ENCODE data around the gene CSTF2T. TPM values are rescaled to one million over a fixed set of nuclear protein-coding genes. Genes with fewer than 3 reads are reported as not detected.

CSTF2T gene
- total and polyA plus RNA-seq, 2 of the 13 experiments (the other 11 are each of a cell fraction or from before 2014, with no cell fraction given) = 1.4 to 7.2 TPM

DNA sequence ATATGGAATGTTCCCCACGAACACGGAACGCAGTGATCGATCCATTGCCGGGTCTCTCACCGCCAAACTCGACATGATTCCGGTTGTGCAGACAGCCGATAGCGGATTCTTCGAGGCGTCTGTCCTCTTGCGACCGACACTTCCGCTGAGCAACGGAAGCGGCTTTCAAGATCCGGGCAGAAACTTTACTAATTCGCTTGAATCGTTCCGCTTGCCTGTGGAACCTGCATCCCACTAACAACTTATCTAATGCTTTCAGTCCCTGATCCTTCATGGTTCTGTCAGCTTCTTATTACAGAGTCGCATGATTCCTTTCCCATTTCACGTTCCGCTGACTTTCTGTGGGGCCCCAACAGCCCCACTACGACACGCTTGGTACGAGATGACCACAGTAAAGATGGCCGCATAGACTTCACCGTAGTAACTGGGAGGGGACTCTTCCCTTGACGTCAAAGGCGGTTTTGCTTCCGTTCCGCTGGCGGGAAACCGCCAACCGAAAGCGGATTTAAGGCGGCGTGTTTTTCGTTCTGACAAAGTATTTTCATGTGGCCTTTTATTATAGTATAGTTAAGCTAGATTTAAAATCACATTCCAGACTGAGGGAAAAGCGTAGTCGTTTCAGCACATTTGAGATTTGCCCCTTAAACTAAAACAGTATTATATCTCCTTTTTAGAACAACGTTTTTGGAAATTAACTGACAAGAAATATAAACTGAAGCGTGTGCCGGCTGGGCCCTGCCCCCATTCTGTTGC, at the start of gene CSTF2T (continued):
- TF ChIP-seq, protein P1, sequence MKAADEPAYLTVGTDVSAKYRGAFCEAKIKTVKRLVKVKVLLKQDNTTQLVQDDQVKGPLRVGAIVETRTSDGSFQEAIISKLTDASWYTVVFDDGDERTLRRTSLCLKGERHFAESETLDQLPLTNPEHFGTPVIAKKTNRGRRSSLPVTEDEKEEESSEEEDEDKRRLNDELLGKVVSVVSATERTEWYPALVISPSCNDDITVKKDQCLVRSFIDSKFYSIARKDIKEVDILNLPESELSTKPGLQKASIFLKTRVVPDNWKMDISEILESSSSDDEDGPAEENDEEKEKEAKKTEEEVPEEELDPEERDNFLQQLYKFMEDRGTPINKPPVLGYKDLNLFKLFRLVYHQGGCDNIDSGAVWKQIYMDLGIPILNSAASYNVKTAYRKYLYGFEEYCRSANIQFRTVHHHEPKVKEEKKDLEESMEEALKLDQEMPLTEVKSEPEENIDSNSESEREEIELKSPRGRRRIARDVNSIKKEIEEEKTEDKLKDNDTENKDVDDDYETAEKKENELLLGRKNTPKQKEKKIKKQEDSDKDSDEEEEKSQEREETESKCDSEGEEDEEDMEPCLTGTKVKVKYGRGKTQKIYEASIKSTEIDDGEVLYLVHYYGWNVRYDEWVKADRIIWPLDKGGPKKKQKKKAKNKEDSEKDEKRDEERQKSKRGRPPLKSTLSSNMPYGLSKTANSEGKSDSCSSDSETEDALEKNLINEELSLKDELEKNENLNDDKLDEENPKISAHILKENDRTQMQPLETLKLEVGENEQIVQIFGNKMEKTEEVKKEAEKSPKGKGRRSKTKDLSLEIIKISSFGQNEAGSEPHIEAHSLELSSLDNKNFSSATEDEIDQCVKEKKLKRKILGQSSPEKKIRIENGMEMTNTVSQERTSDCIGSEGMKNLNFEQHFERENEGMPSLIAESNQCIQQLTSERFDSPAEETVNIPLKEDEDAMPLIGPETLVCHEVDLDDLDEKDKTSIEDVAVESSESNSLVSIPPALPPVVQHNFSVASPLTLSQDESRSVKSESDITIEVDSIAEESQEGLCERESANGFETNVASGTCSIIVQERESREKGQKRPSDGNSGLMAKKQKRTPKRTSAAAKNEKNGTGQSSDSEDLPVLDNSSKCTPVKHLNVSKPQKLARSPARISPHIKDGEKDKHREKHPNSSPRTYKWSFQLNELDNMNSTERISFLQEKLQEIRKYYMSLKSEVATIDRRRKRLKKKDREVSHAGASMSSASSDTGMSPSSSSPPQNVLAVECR (CRISPR knock-in tag; IDR thresholded peaks at IDR 0.05; ENCODE audit: borderline replicate concordance) = peak; percentile 30; the same call in 1 of the 2 replicates
- TF ChIP-seq ATAD3A (CRISPR knock-in tag; IDR thresholded peaks at IDR 0.05) (no peak), ZNF713 (CRISPR knock-in tag; IDR thresholded peaks at IDR 0.05) (no peak), ZNF33A (CRISPR knock-in tag; IDR thresholded peaks at IDR 0.05; ENCODE audit: borderline replicate concordance) (no peak), RARG (CRISPR knock-in tag; IDR thresholded peaks at IDR 0.05; ENCODE audit: low read depth) (no peak)
- TF ChIP-seq, protein P2, sequence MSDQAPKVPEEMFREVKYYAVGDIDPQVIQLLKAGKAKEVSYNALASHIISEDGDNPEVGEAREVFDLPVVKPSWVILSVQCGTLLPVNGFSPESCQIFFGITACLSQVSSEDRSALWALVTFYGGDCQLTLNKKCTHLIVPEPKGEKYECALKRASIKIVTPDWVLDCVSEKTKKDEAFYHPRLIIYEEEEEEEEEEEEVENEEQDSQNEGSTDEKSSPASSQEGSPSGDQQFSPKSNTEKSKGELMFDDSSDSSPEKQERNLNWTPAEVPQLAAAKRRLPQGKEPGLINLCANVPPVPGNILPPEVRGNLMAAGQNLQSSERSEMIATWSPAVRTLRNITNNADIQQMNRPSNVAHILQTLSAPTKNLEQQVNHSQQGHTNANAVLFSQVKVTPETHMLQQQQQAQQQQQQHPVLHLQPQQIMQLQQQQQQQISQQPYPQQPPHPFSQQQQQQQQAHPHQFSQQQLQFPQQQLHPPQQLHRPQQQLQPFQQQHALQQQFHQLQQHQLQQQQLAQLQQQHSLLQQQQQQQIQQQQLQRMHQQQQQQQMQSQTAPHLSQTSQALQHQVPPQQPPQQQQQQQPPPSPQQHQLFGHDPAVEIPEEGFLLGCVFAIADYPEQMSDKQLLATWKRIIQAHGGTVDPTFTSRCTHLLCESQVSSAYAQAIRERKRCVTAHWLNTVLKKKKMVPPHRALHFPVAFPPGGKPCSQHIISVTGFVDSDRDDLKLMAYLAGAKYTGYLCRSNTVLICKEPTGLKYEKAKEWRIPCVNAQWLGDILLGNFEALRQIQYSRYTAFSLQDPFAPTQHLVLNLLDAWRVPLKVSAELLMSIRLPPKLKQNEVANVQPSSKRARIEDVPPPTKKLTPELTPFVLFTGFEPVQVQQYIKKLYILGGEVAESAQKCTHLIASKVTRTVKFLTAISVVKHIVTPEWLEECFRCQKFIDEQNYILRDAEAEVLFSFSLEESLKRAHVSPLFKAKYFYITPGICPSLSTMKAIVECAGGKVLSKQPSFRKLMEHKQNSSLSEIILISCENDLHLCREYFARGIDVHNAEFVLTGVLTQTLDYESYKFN (CRISPR knock-in tag; conservative IDR thresholded peaks at IDR 0.05) = 0 out of 2 replicates have a peak, but pooled peaks have one; percentile 30
- TF ChIP-seq, protein P3, sequence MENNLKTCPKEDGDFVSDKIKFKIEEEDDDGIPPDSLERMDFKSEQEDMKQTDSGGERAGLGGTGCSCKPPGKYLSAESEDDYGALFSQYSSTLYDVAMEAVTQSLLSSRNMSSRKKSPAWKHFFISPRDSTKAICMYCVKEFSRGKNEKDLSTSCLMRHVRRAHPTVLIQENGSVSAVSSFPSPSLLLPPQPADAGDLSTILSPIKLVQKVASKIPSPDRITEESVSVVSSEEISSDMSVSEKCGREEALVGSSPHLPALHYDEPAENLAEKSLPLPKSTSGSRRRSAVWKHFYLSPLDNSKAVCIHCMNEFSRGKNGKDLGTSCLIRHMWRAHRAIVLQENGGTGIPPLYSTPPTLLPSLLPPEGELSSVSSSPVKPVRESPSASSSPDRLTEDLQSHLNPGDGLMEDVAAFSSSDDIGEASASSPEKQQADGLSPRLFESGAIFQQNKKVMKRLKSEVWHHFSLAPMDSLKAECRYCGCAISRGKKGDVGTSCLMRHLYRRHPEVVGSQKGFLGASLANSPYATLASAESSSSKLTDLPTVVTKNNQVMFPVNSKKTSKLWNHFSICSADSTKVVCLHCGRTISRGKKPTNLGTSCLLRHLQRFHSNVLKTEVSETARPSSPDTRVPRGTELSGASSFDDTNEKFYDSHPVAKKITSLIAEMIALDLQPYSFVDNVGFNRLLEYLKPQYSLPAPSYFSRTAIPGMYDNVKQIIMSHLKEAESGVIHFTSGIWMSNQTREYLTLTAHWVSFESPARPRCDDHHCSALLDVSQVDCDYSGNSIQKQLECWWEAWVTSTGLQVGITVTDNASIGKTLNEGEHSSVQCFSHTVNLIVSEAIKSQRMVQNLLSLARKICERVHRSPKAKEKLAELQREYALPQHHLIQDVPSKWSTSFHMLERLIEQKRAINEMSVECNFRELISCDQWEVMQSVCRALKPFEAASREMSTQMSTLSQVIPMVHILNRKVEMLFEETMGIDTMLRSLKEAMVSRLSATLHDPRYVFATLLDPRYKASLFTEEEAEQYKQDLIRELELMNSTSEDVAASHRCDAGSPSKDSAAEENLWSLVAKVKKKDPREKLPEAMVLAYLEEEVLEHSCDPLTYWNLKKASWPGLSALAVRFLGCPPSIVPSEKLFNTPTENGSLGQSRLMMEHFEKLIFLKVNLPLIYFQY (CRISPR knock-in tag; IDR thresholded peaks at IDR 0.05; ENCODE audit: borderline replicate concordance) = no peak
- TF ChIP-seq, protein P4, sequence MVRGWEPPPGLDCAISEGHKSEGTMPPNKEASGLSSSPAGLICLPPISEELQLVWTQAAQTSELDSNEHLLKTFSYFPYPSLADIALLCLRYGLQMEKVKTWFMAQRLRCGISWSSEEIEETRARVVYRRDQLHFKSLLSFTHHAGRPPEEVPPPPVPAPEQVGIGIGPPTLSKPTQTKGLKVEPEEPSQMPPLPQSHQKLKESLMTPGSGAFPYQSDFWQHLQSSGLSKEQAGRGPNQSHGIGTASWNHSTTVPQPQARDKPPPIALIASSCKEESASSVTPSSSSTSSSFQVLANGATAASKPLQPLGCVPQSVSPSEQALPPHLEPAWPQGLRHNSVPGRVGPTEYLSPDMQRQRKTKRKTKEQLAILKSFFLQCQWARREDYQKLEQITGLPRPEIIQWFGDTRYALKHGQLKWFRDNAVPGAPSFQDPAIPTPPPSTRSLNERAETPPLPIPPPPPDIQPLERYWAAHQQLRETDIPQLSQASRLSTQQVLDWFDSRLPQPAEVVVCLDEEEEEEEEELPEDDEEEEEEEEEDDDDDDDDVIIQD (CRISPR knock-in tag; IDR thresholded peaks at IDR 0.05; ENCODE audit: low read depth) = no peak
- TF ChIP-seq, protein P5, sequence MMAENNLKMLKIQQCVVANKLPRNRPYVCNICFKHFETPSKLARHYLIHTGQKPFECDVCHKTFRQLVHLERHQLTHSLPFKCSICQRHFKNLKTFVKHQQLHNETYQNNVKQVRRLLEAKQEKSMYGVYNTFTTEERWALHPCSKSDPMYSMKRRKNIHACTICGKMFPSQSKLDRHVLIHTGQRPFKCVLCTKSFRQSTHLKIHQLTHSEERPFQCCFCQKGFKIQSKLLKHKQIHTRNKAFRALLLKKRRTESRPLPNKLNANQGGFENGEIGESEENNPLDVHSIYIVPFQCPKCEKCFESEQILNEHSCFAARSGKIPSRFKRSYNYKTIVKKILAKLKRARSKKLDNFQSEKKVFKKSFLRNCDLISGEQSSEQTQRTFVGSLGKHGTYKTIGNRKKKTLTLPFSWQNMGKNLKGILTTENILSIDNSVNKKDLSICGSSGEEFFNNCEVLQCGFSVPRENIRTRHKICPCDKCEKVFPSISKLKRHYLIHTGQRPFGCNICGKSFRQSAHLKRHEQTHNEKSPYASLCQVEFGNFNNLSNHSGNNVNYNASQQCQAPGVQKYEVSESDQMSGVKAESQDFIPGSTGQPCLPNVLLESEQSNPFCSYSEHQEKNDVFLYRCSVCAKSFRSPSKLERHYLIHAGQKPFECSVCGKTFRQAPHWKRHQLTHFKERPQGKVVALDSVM (CRISPR knock-in tag; IDR thresholded peaks at IDR 0.05) = no peak
